SK-N-SH (cell line): ENCODE measurements around the gene EIF3A. TPM values are rescaled to one million over a fixed set of nuclear protein-coding genes. Genes with fewer than 3 reads are reported as not detected.

Experiments
- CTCF ChIA-PET: fragments of 300-600, 350-600 bp; formaldehyde crosslinking; extraction: SDS; loops from one replicate; lab custom pipeline; 2021; lab: Yijun Ruan, JAX
- POLR2A ChIA-PET: fragments of 350-600 bp; sonication (Branson Sonifier 250); formaldehyde crosslinking; extraction: SDS; loops from one replicate; lab custom pipeline; 2020; ENCODE audit warnings: antibody characterized with exemption, inconsistent platforms; lab: Yijun Ruan, JAX
- DNase-seq: peaks from one replicate; pipeline ENCODE4 v3.0.0; 2012
- H2AFZ ChIP-seq: fragments of 200-600 bp; sonication (generic); 2 replicates; pipeline ENCODE4 v1.8.1; 2016; ENCODE audit warnings: antibody characterized with exemption, mild to moderate bottlenecking, low read depth
- H3F3A ChIP-seq: fragments of 200-600 bp; sonication (generic); replicated peaks from 2 replicates; pipeline ENCODE3; 2016; ENCODE audit warnings: antibody characterized with exemption, mild to moderate bottlenecking; ENCODE audit not compliant: insufficient read depth
- H3K27ac ChIP-seq, 2 experiments: fragments of 200-500 bp in 1 of 2; fragments of 200-600 bp in 1 of 2; sonication (Bioruptor generic) in 1 of 2; sonication (generic), shearing (Covaris generic) in 1 of 2; 2 replicates each; pipeline versions ENCODE4 v1.5.1 to v1.6.1; 2014 to 2016; ENCODE audit warnings: low read depth in 2 of 2, inconsistent platforms in 1 of 2, low read length in 1 of 2, mild to moderate bottlenecking in 1 of 2, mixed read lengths in 1 of 2
- H3K27me3 ChIP-seq: fragments of 200-600 bp; sonication (generic), shearing (Covaris generic); 2 replicates; pipeline ENCODE4 v1.6.1; 2016; ENCODE audit warnings: mixed run types; ENCODE audit not compliant: insufficient read depth
- H3K36me3 ChIP-seq, 2 experiments: fragments of 200-500 bp in 1 of 2; fragments of 200-600 bp in 1 of 2; sonication (Bioruptor generic) in 1 of 2; sonication (generic) in 1 of 2; replicated peaks in 1 of 2; 2 replicates each; pipeline versions ENCODE3 to v1.5.1; 2014 to 2016; ENCODE audit warnings: low read length in 1 of 2, mild to moderate bottlenecking in 1 of 2; ENCODE audit not compliant: insufficient read depth in 2 of 2, control insufficient read depth in 1 of 2
- H3K4me1 ChIP-seq, 2 experiments: fragments of 200-500 bp in 1 of 2; fragments of 200-600 bp in 1 of 2; sonication (Bioruptor generic) in 1 of 2; sonication (generic), shearing (Covaris generic) in 1 of 2; 2 replicates each; pipeline versions ENCODE4 v1.5.1 to v1.6.1; 2014 to 2016; ENCODE audit warnings: low read depth in 1 of 2, low read length in 1 of 2, mixed run types in 1 of 2; ENCODE audit not compliant: insufficient read depth in 2 of 2, control insufficient read depth in 1 of 2
- H3K4me2 ChIP-seq: fragments of 200-600 bp; sonication (generic), shearing (Covaris generic); 2 replicates; pipeline ENCODE4 v1.6.1; 2017; ENCODE audit warnings: mixed run types
- H3K4me3 ChIP-seq, 2 experiments: fragments of 200-500 bp in 1 of 2; fragments of 200-600 bp in 1 of 2; sonication (Bioruptor generic) in 1 of 2; sonication (generic), shearing (Covaris generic) in 1 of 2; 2 replicates each; pipeline versions ENCODE4 v1.5.1 to v1.8.1; 2014 to 2016; ENCODE audit warnings: low read depth in 2 of 2, inconsistent platforms in 1 of 2, low read length in 1 of 2, mild to moderate bottlenecking in 1 of 2, mixed read lengths in 1 of 2, moderate library complexity in 1 of 2
- H3K79me2 ChIP-seq: fragments of 200-600 bp; sonication (generic); 2 replicates; pipeline ENCODE4 v1.8.1; 2017; ENCODE audit warnings: mild to moderate bottlenecking; ENCODE audit not compliant: insufficient read depth
- H3K9ac ChIP-seq: fragments of 200-600 bp; sonication (generic); 2 replicates; pipeline ENCODE4 v1.6.1; 2017; ENCODE audit warnings: mixed run types
- H3K9me2 ChIP-seq: fragments of 200-600 bp; sonication (generic); 2 replicates; pipeline ENCODE4 v1.6.1; 2017; ENCODE audit warnings: mixed run types
- H3K9me3 ChIP-seq: fragments of 200-600 bp; sonication (generic); 2 replicates; pipeline ENCODE4 v1.6.1; 2017; ENCODE audit warnings: mixed run types, mild to moderate bottlenecking, moderate library complexity
- H4K20me1 ChIP-seq: fragments of 200-600 bp; sonication (generic); 2 replicates; pipeline ENCODE4 v1.6.1; 2017; ENCODE audit warnings: mild to moderate bottlenecking, mixed run types; ENCODE audit not compliant: insufficient read depth
- FOSL2 ChIP-seq: IDR thresholded peaks from 2 replicates; pipeline ENCODE4 v1.4.0; 2012; ENCODE audit warnings: low read depth, mild to moderate bottlenecking, moderate library complexity, borderline replicate concordance
- FOXJ3 ChIP-seq: sonication (generic); formaldehyde crosslinking; IDR thresholded peaks from 2 replicates; pipeline ENCODE4 v1.5.1; 2020; ENCODE audit warnings: mild to moderate bottlenecking, missing genetic modification reagents
- FOXM1 ChIP-seq: IDR thresholded peaks from 2 replicates; pipeline ENCODE4 v1.4.0; 2012; ENCODE audit warnings: low read depth, mild to moderate bottlenecking
- GABPA ChIP-seq: IDR thresholded peaks from 2 replicates; pipeline ENCODE4 v1.4.0; 2012; ENCODE audit warnings: low read depth, mild to moderate bottlenecking
- MEF2A ChIP-seq: IDR thresholded peaks from 2 replicates; pipeline ENCODE4 v1.4.0; 2012; ENCODE audit warnings: low read depth, borderline replicate concordance
- MXI1 ChIP-seq: IDR thresholded peaks from 2 replicates; pipeline ENCODE4 v1.6.1; 2012; ENCODE audit warnings: mild to moderate bottlenecking, low read depth, low read length, improper control_type of control experiment
- POLR2AphosphoS5 ChIP-seq: IDR thresholded peaks from 2 replicates; pipeline ENCODE4 v1.6.1; 2012; ENCODE audit warnings: low read depth, low read length
- SIN3A ChIP-seq: IDR thresholded peaks from 2 replicates; pipeline ENCODE4 v1.6.1; 2012; ENCODE audit warnings: low read depth, mild to moderate bottlenecking, low read length, moderate library complexity, borderline replicate concordance
- SMC3 ChIP-seq: IDR thresholded peaks from 2 replicates; pipeline ENCODE4 v1.6.1; 2012; ENCODE audit warnings: low read depth, low read length, improper control_type of control experiment
- TAF1 ChIP-seq: IDR thresholded peaks from 2 replicates; pipeline ENCODE4 v1.6.1; 2012; ENCODE audit warnings: low read depth, mild to moderate bottlenecking, low read length, moderate library complexity, borderline replicate concordance
- TCF12 ChIP-seq: IDR thresholded peaks from 2 replicates; pipeline ENCODE4 v1.4.0; 2012
- WGBS: methylation state at CpG from one replicate; pipeline ENCODE4 v1.1.6; 2017; ENCODE audit warnings: low lambda C conversion rate; 5-methylcytosine and 5-hydroxymethylcytosine counted together
- polyA plus RNA-seq, 3 experiments: library from polyadenylated mRNA; depleted of rRNA; stranded (reverse); fragments of >200 nt; gene quantifications; 2 replicates each; pipeline ENCODE4 v1.2.3, GENCODE V29; 2012
- TF ChIP-seq, protein P1 (sequence below): IDR thresholded peaks from 2 replicates; pipeline ENCODE4 v1.4.0; 2012; ENCODE audit warnings: low read depth
- TF ChIP-seq, protein P2 (sequence below): IDR thresholded peaks from 2 replicates; pipeline ENCODE4 v1.6.1; 2012; ENCODE audit warnings: mild to moderate bottlenecking, low read depth, low read length, moderate library complexity
- TF ChIP-seq, protein P3 (sequence below): IDR thresholded peaks from 2 replicates; pipeline ENCODE4; 2012

EIF3A gene
- polyA plus RNA-seq, 1 of the 3 experiments (the other 2 are of a cell fraction) = 25.8 TPM

DNA sequence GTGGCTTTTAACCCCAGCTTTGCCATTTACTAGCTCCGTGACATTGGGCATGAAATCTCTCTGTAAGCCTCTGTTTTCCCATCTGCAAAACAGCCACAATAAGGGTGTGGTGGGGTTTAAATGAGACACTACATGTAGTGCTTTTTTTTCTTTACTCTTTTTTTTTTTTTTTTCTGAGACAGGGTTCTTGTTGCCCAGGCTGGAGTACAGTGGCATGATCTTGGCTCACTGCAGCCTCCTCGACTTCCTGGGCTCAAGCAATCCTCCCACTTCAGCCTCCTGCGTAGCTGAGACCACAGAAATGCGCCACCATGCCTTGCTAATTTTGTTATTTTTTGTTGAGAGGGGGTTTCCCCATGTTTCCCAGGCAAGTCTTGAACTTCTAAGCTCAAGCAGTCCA is 15.0 kb upstream of the EIF3A start:
- Histone ChIP-seq H3K9ac (no peak overlapping the region), H3K79me2 (no peaks in the 10 kb centered on the region), H3K4me3 (no peak overlapping the region), H3K36me3 (no peaks in the 10 kb centered on the region), H3K9me2 (no peaks in the 10 kb centered on the region), H3K9me3 (no peaks in the 10 kb centered on the region), H4K20me1 (no peaks in the 10 kb centered on the region), H3F3A (no peaks in the 10 kb centered on the region), H3K27me3 (no peaks in the 10 kb centered on the region), H2AFZ (no peak overlapping the region), H3K4me1 (no peaks in the 10 kb centered on the region), H3K4me2 (no peak overlapping the region), H3K27ac (no peak overlapping the region)
- DNase-seq = no peak
- CTCF ChIA-PET = interaction anchor here (0.7 kb wide), 1 partner anchor 71 kb away, joined by 3 read pairs; no protein-coding TSS in a partner anchor
- POLR2A ChIA-PET = no interaction called here
- 54% methylated on average over 4 of the region's 4 CpGs for WGBS
- TF ChIP-seq FOXJ3 (CRISPR knock-in tag) (no peak), TAF1 (no peak), MEF2A (no peak), POLR2AphosphoS5 (no peak), MXI1 (no peak), TCF12 (no peak), FOSL2 (no peak)
- TF ChIP-seq, protein P1, sequence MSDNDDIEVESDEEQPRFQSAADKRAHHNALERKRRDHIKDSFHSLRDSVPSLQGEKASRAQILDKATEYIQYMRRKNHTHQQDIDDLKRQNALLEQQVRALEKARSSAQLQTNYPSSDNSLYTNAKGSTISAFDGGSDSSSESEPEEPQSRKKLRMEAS = no peak

DNA sequence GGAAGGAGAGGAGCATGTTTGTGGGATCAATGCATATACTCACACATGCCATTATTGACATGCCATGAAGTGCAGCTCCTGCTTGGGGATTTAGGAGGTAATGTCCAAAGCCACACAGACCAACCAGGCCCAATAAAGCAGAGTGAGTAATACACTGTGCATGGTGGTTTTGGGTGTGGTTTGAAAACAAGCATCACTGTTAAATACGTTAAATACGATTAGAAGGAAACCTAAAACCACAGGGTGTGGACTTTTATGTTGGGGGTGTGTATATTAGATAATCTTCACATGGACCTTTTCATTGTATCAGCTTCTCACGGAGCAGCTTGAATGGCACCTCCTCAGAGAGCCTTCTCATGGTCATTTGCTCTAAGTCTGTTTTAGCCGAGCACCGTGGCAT is 10.4 kb upstream of the EIF3A start:
- H4K20me1 ChIP-seq = no peaks in the 10 kb centered on the region
- H3K9me3 ChIP-seq = no peaks in the 10 kb centered on the region
- no peak overlapping the region for H3K27ac ChIP-seq
- ChIA-PET CTCF (no interaction called here), POLR2A (no interaction called here)
- H3K9me2 ChIP-seq = no peaks in the 10 kb centered on the region
- no peak for DNase-seq
- H2AFZ ChIP-seq = no peak overlapping the region
- no peaks in the 10 kb centered on the region for H3K36me3 ChIP-seq
- no peaks in the 10 kb centered on the region for H3K79me2 ChIP-seq
- TF ChIP-seq GABPA (no peak), SIN3A (no peak), SMC3 (no peak), TAF1 (no peak), FOXM1 (no peak)
- TF ChIP-seq, protein P2, sequence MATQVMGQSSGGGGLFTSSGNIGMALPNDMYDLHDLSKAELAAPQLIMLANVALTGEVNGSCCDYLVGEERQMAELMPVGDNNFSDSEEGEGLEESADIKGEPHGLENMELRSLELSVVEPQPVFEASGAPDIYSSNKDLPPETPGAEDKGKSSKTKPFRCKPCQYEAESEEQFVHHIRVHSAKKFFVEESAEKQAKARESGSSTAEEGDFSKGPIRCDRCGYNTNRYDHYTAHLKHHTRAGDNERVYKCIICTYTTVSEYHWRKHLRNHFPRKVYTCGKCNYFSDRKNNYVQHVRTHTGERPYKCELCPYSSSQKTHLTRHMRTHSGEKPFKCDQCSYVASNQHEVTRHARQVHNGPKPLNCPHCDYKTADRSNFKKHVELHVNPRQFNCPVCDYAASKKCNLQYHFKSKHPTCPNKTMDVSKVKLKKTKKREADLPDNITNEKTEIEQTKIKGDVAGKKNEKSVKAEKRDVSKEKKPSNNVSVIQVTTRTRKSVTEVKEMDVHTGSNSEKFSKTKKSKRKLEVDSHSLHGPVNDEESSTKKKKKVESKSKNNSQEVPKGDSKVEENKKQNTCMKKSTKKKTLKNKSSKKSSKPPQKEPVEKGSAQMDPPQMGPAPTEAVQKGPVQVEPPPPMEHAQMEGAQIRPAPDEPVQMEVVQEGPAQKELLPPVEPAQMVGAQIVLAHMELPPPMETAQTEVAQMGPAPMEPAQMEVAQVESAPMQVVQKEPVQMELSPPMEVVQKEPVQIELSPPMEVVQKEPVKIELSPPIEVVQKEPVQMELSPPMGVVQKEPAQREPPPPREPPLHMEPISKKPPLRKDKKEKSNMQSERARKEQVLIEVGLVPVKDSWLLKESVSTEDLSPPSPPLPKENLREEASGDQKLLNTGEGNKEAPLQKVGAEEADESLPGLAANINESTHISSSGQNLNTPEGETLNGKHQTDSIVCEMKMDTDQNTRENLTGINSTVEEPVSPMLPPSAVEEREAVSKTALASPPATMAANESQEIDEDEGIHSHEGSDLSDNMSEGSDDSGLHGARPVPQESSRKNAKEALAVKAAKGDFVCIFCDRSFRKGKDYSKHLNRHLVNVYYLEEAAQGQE = no peak
- TF ChIP-seq, protein P3, sequence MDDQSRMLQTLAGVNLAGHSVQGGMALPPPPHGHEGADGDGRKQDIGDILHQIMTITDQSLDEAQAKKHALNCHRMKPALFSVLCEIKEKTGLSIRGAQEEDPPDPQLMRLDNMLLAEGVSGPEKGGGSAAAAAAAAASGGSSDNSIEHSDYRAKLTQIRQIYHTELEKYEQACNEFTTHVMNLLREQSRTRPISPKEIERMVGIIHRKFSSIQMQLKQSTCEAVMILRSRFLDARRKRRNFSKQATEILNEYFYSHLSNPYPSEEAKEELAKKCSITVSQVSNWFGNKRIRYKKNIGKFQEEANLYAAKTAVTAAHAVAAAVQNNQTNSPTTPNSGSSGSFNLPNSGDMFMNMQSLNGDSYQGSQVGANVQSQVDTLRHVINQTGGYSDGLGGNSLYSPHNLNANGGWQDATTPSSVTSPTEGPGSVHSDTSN = no peak
- H3K4me2 ChIP-seq = no peak overlapping the region
- 72% methylated on average over 5 of the region's 5 CpGs for WGBS
- H3K4me3 ChIP-seq = no peak overlapping the region
- H3K27me3 ChIP-seq = no peaks in the 10 kb centered on the region
- H3K4me1 ChIP-seq = no peaks in the 10 kb centered on the region
- H3F3A ChIP-seq = no peaks in the 10 kb centered on the region
- no peak overlapping the region for H3K9ac ChIP-seq
